Astrocyte of the spinal cord (primary cell): ENCODE measurements around the gene UBE2H.

Experiments
- DNase-seq: peaks from one replicate; pipeline ENCODE4 v3.0.0; 2011; ENCODE audit warnings: low read depth, low spot score
- H3K4me3 ChIP-seq: 2 replicates; pipeline ENCODE4 v1.5.1; 2011; ENCODE audit warnings: low read depth, mild to moderate bottlenecking, low read length, moderate library complexity
- in situ Hi-C: cut with HindIII; loops from 2 replicates; pipeline ENCODE4 v1.10.0; 2017; ENCODE audit warnings: low sequenced_read_pairs
- TF ChIP-seq, protein P1 (sequence below): IDR thresholded peaks from 2 replicates; pipeline ENCODE4 v1.5.1; 2012; ENCODE audit warnings: low read depth, mild to moderate bottlenecking, low read length, inconsistent platforms

The UBE2H gene

DNA sequence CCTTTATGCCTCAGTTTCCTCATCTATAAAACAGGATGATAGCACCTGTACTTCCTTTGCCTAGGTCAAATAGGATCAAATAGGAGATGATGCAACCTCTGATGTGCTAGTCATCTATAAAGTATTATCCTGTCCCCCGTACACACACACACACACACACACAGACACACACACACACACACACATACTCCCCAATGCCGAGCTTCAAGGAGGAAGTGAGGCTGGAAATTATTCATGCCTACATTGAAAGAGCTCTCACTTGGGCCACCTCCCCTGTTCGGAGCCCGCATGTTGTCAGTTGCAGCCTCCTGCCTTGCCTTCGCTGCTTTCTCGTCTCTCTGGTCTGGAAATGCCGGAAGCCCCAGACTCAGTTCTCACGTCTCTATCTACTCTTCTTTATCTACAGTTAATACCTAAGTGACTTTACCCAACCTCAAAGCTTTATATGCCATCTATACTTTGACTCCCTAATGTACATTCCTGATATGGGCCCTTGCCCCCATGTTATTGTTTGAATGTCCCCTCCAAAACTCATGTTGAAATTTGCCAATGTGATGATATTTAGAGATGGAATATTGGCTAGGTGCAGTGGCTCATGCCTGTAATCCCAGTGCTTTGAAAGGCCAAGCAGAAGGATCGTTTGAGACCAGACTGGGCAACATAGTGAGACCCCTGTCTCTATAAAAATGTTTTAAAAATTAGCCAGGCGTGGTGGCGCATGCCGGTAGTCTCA, 6.9 kb upstream of the UBE2H start:
- TF ChIP-seq, protein P1, sequence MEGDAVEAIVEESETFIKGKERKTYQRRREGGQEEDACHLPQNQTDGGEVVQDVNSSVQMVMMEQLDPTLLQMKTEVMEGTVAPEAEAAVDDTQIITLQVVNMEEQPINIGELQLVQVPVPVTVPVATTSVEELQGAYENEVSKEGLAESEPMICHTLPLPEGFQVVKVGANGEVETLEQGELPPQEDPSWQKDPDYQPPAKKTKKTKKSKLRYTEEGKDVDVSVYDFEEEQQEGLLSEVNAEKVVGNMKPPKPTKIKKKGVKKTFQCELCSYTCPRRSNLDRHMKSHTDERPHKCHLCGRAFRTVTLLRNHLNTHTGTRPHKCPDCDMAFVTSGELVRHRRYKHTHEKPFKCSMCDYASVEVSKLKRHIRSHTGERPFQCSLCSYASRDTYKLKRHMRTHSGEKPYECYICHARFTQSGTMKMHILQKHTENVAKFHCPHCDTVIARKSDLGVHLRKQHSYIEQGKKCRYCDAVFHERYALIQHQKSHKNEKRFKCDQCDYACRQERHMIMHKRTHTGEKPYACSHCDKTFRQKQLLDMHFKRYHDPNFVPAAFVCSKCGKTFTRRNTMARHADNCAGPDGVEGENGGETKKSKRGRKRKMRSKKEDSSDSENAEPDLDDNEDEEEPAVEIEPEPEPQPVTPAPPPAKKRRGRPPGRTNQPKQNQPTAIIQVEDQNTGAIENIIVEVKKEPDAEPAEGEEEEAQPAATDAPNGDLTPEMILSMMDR = no peak
- no peak overlapping the region for H3K4me3 ChIP-seq
- no peak for DNase-seq
- in situ Hi-C loops = no loop called here

DNA sequence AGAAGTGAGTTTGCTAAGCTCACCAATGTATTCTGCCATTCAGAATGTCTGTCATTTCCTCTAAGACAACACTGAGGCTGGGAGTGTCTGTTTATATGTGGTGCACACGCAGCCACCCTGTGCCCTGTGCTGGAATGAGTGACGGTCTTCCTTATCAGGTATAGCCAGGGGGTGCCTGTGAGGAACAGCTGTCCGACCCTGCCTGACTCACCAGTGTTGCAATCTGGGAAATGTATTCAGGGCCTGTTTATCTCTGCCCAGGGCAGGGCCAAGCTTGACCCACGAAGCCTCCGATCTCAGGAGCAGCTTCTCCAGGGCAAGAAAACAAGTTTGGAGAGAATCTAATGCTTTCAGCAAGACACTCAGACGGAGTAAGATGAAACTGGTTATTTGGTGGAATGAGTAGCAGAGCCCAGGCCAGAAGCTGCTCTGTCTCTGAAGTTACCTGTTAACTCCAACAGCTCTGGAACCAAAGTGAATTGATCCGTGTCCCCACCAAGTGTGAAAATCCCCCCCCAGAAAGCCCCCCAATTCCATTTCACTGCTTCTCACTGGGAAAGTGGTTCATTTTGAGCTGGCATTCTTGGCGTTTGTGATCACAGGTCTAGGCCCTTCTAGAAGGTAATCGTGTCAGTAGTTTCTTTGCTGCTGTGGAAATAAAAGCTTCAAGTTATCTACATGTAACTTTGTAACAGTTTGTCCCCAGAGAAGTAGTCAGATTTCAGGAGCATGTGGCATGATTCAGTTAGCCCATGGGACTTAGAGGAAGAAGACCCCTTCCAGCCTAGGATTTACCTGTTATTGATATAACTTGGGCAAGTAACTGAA, 6.1 kb upstream of the UBE2H start:
- no peak overlapping the region for H3K4me3 ChIP-seq
- TF ChIP-seq, protein P1 = no peak
- DNase-seq = peak; percentile 58
- in situ Hi-C loops = no loop called here

DNA sequence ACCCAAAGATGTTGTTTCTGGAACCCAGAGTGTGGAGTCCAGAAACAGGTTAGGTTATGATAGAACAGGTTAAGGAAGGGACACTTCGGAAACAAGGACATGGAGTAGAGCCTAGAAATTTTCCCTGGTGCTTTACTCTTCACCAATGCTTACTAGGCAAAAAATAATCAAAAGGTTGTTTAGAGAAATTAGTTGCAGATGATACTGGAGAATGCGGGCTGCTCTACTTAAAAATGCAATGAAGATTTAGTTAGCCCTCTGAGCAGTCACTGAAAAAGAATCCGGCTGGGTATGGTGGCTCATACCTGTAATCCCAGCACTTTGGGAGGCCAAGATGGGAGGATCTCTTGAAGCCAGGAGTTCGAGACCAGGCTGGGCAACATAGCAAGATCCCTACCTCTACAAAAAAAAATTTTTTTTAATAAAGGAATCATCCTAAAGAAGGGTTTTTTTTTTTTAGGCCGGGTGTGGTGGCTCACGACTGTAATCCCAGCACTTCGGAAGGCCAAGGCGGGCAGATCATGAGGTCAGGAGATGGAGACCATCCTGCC, 3.3 kb upstream of the UBE2H start:
- no peak for DNase-seq
- H3K4me3 ChIP-seq = no peak overlapping the region
- TF ChIP-seq, protein P1 = no peak
- in situ Hi-C loops = no loop called here

DNA sequence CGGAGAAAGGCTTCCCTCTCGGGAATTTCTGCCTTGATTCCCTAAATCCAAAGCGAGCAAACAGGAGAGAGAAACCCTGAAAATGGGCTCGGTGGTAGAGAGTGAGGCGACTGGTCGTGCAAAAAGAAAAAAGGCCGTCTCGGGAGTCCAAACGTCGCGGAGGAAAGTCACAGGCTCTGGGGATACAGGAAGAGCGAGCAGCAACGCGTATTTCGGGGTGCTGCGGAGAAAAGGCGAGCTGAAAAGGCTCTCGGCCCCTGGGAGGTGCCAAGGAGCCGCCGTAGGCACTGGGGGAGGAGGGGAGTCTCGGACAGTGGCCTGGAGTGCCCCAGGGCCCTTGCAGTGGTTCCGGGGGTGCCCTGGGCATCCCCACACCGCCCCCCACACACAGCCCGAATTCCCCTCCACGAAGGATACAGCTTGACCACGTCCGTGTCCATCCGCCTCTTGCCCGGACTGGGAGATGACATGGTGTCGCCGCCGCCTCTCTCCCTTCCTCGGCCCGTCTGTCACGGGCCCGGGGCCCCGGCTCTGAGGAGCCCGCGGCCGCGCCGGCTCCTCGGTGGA, 591 bp downstream of the UBE2H start:
- in situ Hi-C loops = no loop called here
- peak overlapping the region; percentile 86 for H3K4me3 ChIP-seq
- TF ChIP-seq, protein P1 = no peak
- peak; percentile 20 for DNase-seq

DNA sequence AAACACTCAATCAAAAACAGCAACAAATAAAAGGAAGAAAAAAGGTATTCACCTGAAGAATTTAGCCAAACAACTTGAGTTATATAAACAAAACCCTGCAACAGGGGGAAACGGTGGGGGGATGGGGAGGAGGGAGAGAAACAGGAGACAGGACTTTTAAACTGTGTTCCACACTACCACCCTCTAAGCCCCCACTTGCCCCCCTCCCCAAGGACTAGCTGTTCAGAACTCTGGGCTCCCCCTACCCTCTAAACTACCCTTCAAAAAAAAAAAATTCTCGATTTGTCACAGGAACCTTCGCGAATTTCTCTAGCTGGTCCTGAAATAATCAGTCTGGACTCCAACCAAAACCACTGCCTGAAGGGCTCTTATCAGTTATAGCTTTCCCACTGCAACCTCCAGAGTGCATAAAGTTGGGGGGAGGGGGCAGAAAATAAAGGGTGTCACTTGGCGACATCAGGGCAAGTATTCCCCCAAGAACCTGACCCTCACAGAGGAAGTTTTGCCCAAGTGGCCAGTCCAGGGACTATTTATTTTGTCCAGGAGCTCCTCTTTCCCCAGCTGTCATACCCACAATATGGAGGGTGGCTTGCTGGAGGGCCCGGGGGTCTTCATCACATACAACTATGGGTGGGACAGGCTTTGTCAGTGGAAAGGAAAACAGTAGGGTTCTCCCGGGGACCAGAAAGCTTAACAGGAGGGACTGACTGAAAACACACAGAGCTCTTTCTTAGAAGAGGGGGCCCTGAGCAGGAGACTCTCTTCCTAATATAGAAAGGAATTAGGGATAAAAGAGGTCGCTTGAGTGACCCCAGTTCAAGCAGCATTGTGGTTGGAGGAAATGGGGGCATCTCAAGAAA, 1.3 kb downstream of the UBE2H start:
- in situ Hi-C loops = no loop called here
- H3K4me3 ChIP-seq = peak overlapping the region; percentile 86
- peak; percentile 26 for DNase-seq
- TF ChIP-seq, protein P1 = no peak

DNA sequence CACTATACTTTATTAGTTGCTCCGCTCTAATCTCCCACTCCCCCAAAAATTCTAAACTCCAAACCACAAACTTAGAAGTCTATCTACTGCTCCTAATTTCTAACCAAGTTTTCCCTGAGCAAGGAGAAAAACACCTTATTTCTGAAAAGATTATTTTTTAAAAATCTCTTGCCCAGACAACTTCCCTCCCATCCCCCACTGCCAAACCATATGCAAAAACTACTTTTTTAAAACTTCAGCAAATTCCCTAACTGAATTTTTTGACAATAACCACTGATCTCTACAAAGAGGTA, 1.9 kb downstream of the UBE2H start:
- TF ChIP-seq, protein P1 = no peak
- peak overlapping the region; percentile 86 for H3K4me3 ChIP-seq
- no peak for DNase-seq
- in situ Hi-C loops = no loop called here
